ENCODE data around the gene FRMD4A.

GRCh38 chr10:13634207-13634606 lies 696.5 kb downstream of the FRMD4A start:
- TF ChIP-seq RAD21 (IDR thresholded peaks at IDR 0.05; ENCODE audit: low read length): no peak
- no peak for TF ChIP-seq CTCF (conservative IDR thresholded peaks at IDR 0.05; ENCODE audit: low read depth, low read length)
- TF ChIP-seq BHLHE40 (IDR thresholded peaks at IDR 0.05; ENCODE audit: low read depth, low read length): no peak
- TF ChIP-seq POLR2A (IDR thresholded peaks at IDR 0.05; ENCODE audit: low read depth, low read length): no peak
- no peak for TF ChIP-seq MAZ (IDR thresholded peaks at IDR 0.05; ENCODE audit: borderline replicate concordance, low read depth, low read length)
- no peak for TF ChIP-seq CEBPB (IDR thresholded peaks at IDR 0.05; ENCODE audit: low read depth, low read length)
- TF ChIP-seq CHD1 (IDR thresholded peaks at IDR 0.05; ENCODE audit: low read depth, low read length): no peak
- TF ChIP-seq USF2 (IDR thresholded peaks at IDR 0.05; ENCODE audit: low read depth, low read length): no peak
- TF ChIP-seq RCOR1 (IDR thresholded peaks at IDR 0.05; ENCODE audit: insufficient replicate concordance, low read length): no peak
- TF ChIP-seq MXI1 (IDR thresholded peaks at IDR 0.05; ENCODE audit: borderline replicate concordance, low read depth, low read length): no peak
- no peak for TF ChIP-seq SMC3 (IDR thresholded peaks at IDR 0.05; ENCODE audit: low read depth, low read length)
- no peak for TF ChIP-seq RFX5 (IDR thresholded peaks at IDR 0.05; ENCODE audit: low read depth, low read length)

All from IMR-90 (cell line).